ENCODE data around the gene DAZL.

DNA sequence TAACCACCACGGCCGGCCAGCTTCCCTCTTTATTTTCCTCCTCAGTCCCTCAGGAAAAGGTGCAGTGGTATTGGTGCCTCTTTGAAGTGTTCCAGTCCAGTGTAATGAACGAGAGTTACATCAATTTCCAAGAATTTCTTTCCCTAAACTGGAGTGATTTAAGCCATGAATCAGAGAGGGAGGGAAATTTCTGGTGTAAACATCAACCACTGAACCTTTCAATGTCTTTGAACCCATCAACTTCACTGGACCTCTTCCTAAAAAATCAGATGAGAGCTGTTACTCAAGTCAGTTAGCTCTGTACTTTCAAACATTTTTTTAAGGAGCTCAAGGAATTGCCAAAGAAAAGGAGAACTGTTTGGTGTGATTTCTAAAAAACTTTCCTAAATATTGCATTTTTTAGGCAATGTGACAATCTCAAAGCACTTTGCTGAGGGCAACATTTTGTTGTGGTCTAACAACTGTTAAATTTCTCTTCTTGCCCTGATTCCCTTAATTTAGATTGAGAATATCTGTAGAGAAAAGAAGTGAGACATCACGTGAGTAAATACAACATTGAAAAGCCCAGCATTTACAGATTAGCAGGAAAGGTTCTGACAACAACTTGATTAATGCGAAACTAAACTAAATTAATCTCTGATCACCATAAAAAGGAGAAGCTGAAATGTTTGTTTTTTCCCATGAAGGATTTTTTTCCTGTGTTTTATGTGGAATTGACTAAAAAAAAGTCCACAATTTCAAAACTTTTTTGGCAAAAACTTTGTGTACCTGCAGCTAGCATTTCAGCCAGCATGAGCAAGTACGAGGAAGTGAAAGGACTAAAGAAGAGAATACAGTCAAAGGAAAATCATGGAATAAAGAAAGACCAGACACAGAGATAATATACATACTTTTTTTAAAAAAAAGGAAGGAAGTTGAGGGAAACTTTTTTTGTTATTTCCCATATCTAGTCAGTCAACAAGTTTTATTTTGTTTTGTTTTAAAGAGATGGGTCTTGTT lies 9.1 kb upstream of the DAZL start:
- TF ChIP-seq CEBPB (IDR thresholded peaks at IDR 0.05; ENCODE audit: low read depth) (no peak), POLR2A (IDR thresholded peaks at IDR 0.05; ENCODE audit: borderline replicate concordance, extremely low read depth, insufficient read depth, insufficient read length) (no peak), EZH2 (IDR thresholded peaks at IDR 0.05) (no peak), POLR2AphosphoS5 (IDR thresholded peaks at IDR 0.05; ENCODE audit: low read depth, low read length) (no peak), RAD21 (IDR thresholded peaks at IDR 0.05; ENCODE audit: low read depth) (no peak), EGR1 (IDR thresholded peaks at IDR 0.05; ENCODE audit: low read depth) (no peak), ZNF274 (IDR thresholded peaks at IDR 0.05; ENCODE audit: low read depth, low read length) (no peak)
- TF ChIP-seq, protein P1, sequence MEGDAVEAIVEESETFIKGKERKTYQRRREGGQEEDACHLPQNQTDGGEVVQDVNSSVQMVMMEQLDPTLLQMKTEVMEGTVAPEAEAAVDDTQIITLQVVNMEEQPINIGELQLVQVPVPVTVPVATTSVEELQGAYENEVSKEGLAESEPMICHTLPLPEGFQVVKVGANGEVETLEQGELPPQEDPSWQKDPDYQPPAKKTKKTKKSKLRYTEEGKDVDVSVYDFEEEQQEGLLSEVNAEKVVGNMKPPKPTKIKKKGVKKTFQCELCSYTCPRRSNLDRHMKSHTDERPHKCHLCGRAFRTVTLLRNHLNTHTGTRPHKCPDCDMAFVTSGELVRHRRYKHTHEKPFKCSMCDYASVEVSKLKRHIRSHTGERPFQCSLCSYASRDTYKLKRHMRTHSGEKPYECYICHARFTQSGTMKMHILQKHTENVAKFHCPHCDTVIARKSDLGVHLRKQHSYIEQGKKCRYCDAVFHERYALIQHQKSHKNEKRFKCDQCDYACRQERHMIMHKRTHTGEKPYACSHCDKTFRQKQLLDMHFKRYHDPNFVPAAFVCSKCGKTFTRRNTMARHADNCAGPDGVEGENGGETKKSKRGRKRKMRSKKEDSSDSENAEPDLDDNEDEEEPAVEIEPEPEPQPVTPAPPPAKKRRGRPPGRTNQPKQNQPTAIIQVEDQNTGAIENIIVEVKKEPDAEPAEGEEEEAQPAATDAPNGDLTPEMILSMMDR (IDR thresholded peaks at IDR 0.05 in 2 of 3, conservative IDR thresholded peaks at IDR 0.05 in 1 of 3; ENCODE audit: borderline replicate concordance in 1 of 3, insufficient read depth in 1 of 3, low read depth in 2 of 3, low read length in 2 of 3), result no peak
